HEK293 (cell line): Measurements from ENCODE around the gene HAAO.

Source experiments
- GLI4 ChIP-seq: fragments of 450-650 bp; formaldehyde crosslinking; IDR thresholded peaks from 2 replicates; pipeline ENCODE4 v1.5.1; 2016; ENCODE audit warnings: missing biosample characterization, missing genetic modification characterization
- HOXA7 ChIP-seq: sonication (generic); formaldehyde crosslinking; IDR thresholded peaks from 2 replicates; pipeline ENCODE4 v1.8.1; 2022; ENCODE audit warnings: missing genetic modification reagents, borderline replicate concordance
- MZF1 ChIP-seq: fragments of 450-650 bp; formaldehyde crosslinking; IDR thresholded peaks from 2 replicates; pipeline ENCODE4 v1.5.1; 2017; ENCODE audit warnings: missing biosample characterization, missing genetic modification characterization, borderline replicate concordance
- TCF7L2 ChIP-seq: IDR thresholded peaks from 2 replicates; pipeline ENCODE4 v1.6.1; 2011; ENCODE audit warnings: low read depth, mild to moderate bottlenecking, inconsistent platforms, low read length, moderate library complexity, borderline replicate concordance
- YY1 ChIP-seq: fragments of 450-650 bp; formaldehyde crosslinking; IDR thresholded peaks from 2 replicates; pipeline ENCODE4 v1.5.1; 2018; ENCODE audit warnings: missing biosample characterization, missing genetic modification characterization
- ZNF16 ChIP-seq: fragments of 450-650 bp; formaldehyde crosslinking; IDR thresholded peaks from 2 replicates; pipeline ENCODE4 v1.5.1; 2016; ENCODE audit warnings: low read depth, missing biosample characterization, missing genetic modification characterization
- ZNF18 ChIP-seq: fragments of 450-650 bp; formaldehyde crosslinking; IDR thresholded peaks from 2 replicates; pipeline ENCODE4 v1.5.1; 2016; ENCODE audit warnings: missing biosample characterization, missing genetic modification characterization
- ZNF274 ChIP-seq, 2 experiments: fragments of 200-500 bp in 1 of 2; fragments of 450-650 bp in 1 of 2; sonication (Bioruptor generic) in 1 of 2; formaldehyde crosslinking in 1 of 2; IDR thresholded peaks; 2 replicates each; pipeline versions ENCODE4 v1.5.1 to v1.6.1; 2014 to 2016; ENCODE audit warnings: borderline replicate concordance in 1 of 2, inconsistent platforms in 1 of 2, low read length in 1 of 2, missing biosample characterization in 1 of 2, missing genetic modification characterization in 1 of 2
- ZNF335 ChIP-seq: fragments of 450-650 bp; formaldehyde crosslinking; conservative IDR thresholded peaks from 2 replicates; pipeline ENCODE4 v1.5.1; 2016; ENCODE audit warnings: missing biosample characterization, missing genetic modification characterization
- ZNF555 ChIP-seq: fragments of 450-650 bp; formaldehyde crosslinking; conservative IDR thresholded peaks from 2 replicates; pipeline ENCODE4 v1.5.1; 2017; ENCODE audit warnings: missing biosample characterization, mild to moderate bottlenecking, missing genetic modification characterization, inconsistent platforms
- ZNF777 ChIP-seq: fragments of 450-650 bp; formaldehyde crosslinking; IDR thresholded peaks from 2 replicates; pipeline ENCODE4 v1.5.1; 2017; ENCODE audit warnings: missing biosample characterization, missing genetic modification characterization, borderline replicate concordance
- TF ChIP-seq, protein P1 (sequence below): fragments of 450-650 bp; formaldehyde crosslinking; IDR thresholded peaks from 2 replicates; pipeline ENCODE4 v1.5.1; 2016; ENCODE audit warnings: missing biosample characterization, missing genetic modification characterization
- TF ChIP-seq, protein P2 (sequence below): fragments of 450-650 bp; formaldehyde crosslinking; IDR thresholded peaks from 2 replicates; pipeline ENCODE4 v1.5.1; 2016; ENCODE audit warnings: missing biosample characterization, missing genetic modification characterization
- TF ChIP-seq, protein P3 (sequence below): fragments of 450-650 bp; formaldehyde crosslinking; IDR thresholded peaks from 2 replicates; pipeline ENCODE4 v1.5.1; 2016; ENCODE audit warnings: missing biosample characterization, missing genetic modification characterization

- TF ChIP-seq, protein P1, sequence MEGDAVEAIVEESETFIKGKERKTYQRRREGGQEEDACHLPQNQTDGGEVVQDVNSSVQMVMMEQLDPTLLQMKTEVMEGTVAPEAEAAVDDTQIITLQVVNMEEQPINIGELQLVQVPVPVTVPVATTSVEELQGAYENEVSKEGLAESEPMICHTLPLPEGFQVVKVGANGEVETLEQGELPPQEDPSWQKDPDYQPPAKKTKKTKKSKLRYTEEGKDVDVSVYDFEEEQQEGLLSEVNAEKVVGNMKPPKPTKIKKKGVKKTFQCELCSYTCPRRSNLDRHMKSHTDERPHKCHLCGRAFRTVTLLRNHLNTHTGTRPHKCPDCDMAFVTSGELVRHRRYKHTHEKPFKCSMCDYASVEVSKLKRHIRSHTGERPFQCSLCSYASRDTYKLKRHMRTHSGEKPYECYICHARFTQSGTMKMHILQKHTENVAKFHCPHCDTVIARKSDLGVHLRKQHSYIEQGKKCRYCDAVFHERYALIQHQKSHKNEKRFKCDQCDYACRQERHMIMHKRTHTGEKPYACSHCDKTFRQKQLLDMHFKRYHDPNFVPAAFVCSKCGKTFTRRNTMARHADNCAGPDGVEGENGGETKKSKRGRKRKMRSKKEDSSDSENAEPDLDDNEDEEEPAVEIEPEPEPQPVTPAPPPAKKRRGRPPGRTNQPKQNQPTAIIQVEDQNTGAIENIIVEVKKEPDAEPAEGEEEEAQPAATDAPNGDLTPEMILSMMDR (tag by site-specific recombination): no peak
- TF ChIP-seq TCF7L2 (no peak), YY1 (tag by site-specific recombination) (no peak), MZF1 (tag by site-specific recombination) (no peak), ZNF274 (IDR thresholded peaks at IDR 0.05; ENCODE audit: low read length) (no peak), ZNF274 (tag by site-specific recombination; IDR thresholded peaks at IDR 0.05; ENCODE audit: borderline replicate concordance) (no peak), ZNF335 (no peak), ZNF777 (tag by site-specific recombination) (no peak), ZNF18 (no peak), ZNF16 (tag by site-specific recombination) (no peak), ZNF555 (tag by site-specific recombination) (no peak), HOXA7 (no peak), GLI4 (no peak)
- TF ChIP-seq, protein P2, sequence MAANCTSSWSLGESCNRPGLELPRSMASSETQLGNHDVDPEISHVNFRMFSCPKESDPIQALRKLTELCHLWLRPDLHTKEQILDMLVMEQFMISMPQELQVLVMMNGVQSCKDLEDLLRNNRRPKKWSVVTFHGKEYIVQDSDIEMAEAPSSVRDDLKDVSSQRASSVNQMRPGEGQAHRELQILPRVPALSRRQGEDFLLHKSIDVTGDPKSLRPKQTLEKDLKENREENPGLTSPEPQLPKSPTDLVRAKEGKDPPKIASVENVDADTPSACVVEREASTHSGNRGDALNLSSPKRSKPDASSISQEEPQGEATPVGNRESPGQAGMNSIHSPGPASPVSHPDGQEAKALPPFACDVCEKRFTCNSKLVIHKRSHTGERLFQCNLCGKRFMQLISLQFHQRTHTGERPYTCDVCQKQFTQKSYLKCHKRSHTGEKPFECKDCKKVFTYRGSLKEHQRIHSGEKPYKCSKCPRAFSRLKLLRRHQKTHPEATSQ (tag by site-specific recombination): no peak
- TF ChIP-seq, protein P3, sequence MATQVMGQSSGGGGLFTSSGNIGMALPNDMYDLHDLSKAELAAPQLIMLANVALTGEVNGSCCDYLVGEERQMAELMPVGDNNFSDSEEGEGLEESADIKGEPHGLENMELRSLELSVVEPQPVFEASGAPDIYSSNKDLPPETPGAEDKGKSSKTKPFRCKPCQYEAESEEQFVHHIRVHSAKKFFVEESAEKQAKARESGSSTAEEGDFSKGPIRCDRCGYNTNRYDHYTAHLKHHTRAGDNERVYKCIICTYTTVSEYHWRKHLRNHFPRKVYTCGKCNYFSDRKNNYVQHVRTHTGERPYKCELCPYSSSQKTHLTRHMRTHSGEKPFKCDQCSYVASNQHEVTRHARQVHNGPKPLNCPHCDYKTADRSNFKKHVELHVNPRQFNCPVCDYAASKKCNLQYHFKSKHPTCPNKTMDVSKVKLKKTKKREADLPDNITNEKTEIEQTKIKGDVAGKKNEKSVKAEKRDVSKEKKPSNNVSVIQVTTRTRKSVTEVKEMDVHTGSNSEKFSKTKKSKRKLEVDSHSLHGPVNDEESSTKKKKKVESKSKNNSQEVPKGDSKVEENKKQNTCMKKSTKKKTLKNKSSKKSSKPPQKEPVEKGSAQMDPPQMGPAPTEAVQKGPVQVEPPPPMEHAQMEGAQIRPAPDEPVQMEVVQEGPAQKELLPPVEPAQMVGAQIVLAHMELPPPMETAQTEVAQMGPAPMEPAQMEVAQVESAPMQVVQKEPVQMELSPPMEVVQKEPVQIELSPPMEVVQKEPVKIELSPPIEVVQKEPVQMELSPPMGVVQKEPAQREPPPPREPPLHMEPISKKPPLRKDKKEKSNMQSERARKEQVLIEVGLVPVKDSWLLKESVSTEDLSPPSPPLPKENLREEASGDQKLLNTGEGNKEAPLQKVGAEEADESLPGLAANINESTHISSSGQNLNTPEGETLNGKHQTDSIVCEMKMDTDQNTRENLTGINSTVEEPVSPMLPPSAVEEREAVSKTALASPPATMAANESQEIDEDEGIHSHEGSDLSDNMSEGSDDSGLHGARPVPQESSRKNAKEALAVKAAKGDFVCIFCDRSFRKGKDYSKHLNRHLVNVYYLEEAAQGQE (tag by site-specific recombination): no peak
Measured at GRCh38 chr2:42800981-42801380, 8.6 kb upstream of the HAAO start.
